Measurements from ENCODE around the gene CCDC183. TPM values are rescaled to one million over a fixed set of nuclear protein-coding genes. Genes with fewer than 3 reads are reported as not detected.

The CCDC183 gene
- polyA plus RNA-seq, 1 donor from 2014 or later = 5.5 TPM

DNA sequence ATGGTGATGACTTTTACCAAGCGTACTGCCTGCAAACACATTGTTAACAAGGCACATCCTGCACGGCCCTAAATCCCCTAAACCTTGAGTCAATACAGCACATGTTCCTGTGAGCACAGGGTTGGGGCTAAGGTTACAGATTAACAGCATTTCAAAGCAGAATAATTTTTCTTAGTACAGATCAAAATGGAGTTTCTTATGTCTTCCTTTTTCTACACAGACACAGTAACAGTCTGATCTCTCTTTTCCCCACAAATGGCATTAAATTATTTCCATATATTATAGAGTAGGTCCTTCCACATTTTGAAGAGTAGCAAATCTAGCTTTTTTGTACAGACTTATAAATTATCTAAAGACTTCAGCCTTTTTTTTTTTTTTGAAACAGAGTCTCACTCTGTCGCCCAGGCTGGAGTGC lies 6.6 kb upstream of the CCDC183 start:
- H3K79me2 ChIP-seq (replicated peaks; ENCODE audit: insufficient read depth, low read length) = no peaks in the 10 kb centered on the region
- TF ChIP-seq TAF1 (IDR thresholded peaks at IDR 0.05; ENCODE audit: low read depth) (no peak), MXI1 (conservative IDR thresholded peaks at IDR 0.05; ENCODE audit: poor library complexity, severe bottlenecking) (no peak), EP300 (conservative IDR thresholded peaks at IDR 0.05; ENCODE audit: poor library complexity, severe bottlenecking) (no peak), SMC3 (conservative IDR thresholded peaks at IDR 0.05; ENCODE audit: poor library complexity) (no peak), EZH2 (IDR thresholded peaks at IDR 0.05; ENCODE audit: borderline replicate concordance, insufficient read depth, low read length, poor library complexity, severe bottlenecking) (no peak), POLR2AphosphoS5 (IDR thresholded peaks at IDR 0.05) (no peak)
- TF ChIP-seq, protein P1, sequence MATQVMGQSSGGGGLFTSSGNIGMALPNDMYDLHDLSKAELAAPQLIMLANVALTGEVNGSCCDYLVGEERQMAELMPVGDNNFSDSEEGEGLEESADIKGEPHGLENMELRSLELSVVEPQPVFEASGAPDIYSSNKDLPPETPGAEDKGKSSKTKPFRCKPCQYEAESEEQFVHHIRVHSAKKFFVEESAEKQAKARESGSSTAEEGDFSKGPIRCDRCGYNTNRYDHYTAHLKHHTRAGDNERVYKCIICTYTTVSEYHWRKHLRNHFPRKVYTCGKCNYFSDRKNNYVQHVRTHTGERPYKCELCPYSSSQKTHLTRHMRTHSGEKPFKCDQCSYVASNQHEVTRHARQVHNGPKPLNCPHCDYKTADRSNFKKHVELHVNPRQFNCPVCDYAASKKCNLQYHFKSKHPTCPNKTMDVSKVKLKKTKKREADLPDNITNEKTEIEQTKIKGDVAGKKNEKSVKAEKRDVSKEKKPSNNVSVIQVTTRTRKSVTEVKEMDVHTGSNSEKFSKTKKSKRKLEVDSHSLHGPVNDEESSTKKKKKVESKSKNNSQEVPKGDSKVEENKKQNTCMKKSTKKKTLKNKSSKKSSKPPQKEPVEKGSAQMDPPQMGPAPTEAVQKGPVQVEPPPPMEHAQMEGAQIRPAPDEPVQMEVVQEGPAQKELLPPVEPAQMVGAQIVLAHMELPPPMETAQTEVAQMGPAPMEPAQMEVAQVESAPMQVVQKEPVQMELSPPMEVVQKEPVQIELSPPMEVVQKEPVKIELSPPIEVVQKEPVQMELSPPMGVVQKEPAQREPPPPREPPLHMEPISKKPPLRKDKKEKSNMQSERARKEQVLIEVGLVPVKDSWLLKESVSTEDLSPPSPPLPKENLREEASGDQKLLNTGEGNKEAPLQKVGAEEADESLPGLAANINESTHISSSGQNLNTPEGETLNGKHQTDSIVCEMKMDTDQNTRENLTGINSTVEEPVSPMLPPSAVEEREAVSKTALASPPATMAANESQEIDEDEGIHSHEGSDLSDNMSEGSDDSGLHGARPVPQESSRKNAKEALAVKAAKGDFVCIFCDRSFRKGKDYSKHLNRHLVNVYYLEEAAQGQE (IDR thresholded peaks at IDR 0.05; ENCODE audit: borderline replicate concordance) = no peak
- TF ChIP-seq, protein P2, sequence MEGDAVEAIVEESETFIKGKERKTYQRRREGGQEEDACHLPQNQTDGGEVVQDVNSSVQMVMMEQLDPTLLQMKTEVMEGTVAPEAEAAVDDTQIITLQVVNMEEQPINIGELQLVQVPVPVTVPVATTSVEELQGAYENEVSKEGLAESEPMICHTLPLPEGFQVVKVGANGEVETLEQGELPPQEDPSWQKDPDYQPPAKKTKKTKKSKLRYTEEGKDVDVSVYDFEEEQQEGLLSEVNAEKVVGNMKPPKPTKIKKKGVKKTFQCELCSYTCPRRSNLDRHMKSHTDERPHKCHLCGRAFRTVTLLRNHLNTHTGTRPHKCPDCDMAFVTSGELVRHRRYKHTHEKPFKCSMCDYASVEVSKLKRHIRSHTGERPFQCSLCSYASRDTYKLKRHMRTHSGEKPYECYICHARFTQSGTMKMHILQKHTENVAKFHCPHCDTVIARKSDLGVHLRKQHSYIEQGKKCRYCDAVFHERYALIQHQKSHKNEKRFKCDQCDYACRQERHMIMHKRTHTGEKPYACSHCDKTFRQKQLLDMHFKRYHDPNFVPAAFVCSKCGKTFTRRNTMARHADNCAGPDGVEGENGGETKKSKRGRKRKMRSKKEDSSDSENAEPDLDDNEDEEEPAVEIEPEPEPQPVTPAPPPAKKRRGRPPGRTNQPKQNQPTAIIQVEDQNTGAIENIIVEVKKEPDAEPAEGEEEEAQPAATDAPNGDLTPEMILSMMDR (IDR thresholded peaks at IDR 0.05; ENCODE audit: poor library complexity, severe bottlenecking) = no peak
- H3K36me3 ChIP-seq (ENCODE audit: insufficient read depth, low read length) = no peaks in the 10 kb centered on the region
- no peaks in the 10 kb centered on the region for H3K9me3 ChIP-seq (ENCODE audit: low read length)
- H4K20me1 ChIP-seq (ENCODE audit: insufficient read depth) = no peaks in the 10 kb centered on the region
- H3K9me2 ChIP-seq (ENCODE audit: insufficient read depth, low read length) = no peaks in the 10 kb centered on the region
- H3K27ac ChIP-seq (ENCODE audit: low read length) = no peak overlapping the region
- H3K27me3 ChIP-seq (ENCODE audit: insufficient read depth, low read depth, low read length) = no peaks in the 10 kb centered on the region
- no peak overlapping the region for H3K9ac ChIP-seq (ENCODE audit: low read length)
- H3K4me2 ChIP-seq (ENCODE audit: low read length) = no peak overlapping the region
- H3K4me3 ChIP-seq (ENCODE audit: low read length) = no peak overlapping the region
- no peak overlapping the region for H2AFZ ChIP-seq (ENCODE audit: low read depth, low read length)
- peaks cover 3% of the 10 kb centered on the region for H3F3A ChIP-seq (ENCODE audit: insufficient read depth, low read length, poor library complexity, severe bottlenecking)

DNA sequence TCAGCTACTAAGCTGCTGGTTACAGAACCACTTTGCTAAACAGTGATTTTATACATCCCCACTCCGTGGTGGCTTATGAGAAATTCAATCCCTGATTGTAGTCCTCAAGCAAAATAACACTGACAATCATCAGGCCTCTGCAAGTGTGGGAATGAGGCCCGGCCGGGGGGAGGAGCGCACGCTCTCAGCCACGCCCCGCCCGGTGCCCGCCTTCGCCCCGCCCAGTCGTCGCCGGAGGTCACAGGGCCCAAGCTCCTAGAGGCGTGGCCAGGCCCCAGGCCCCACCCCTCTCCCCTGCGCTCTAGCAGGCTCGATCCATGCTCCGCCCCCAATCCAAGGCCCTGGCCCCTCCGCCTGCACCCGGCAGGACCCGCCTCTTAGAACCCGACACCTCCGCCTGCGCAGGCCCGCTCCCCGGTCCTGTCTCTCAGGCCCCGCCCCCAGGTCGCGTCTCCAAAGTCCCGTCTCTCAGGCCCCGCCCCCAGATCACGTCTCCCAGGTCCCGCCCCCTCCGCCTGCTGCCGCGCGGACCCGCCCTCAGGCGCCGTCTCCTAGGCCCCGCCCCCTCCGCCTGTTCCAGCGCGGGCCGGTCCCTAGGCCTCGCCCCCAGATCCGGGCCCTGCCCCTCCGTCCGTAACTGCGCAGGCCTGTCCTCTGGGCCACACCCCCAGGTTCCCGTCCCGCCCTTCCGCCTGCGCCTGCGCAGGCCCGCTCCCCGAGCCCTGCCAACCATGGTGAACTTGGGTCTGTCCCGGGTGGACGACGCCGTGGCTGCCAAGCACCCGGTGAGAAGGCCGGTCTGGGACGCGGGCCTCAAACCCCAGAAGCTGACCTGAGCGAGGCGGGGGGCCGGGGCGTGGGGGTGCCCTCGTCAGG lies 5.3 kb upstream of the CCDC183 start, which contains the start of gene TMEM141:
Gene TMEM141 (plus strand): TSS at position 705 of the 876 bp plus-strand sequence. CDS start 27 bp downstream, at position 732.
- Histone ChIP-seq H3K9ac (ENCODE audit: low read length) (peak within 1 kb of the TSS; percentile 74), H3K9me2 (ENCODE audit: insufficient read depth, low read length) (no peaks in the 10 kb centered on the region), H3K9me3 (ENCODE audit: low read length) (no peaks in the 10 kb centered on the region), H3F3A (ENCODE audit: insufficient read depth, low read length, poor library complexity, severe bottlenecking) (peaks cover 3% of the 10 kb centered on the region), H2AFZ (ENCODE audit: low read depth, low read length) (peak within 1 kb of the TSS; percentile 85), H4K20me1 (ENCODE audit: insufficient read depth) (no peaks in the 10 kb centered on the region), H3K27ac (ENCODE audit: low read length) (peak within 1 kb of the TSS; percentile 66), H3K4me3 (ENCODE audit: low read length) (peak within 1 kb of the TSS; percentile 85), H3K79me2 (replicated peaks; ENCODE audit: insufficient read depth, low read length) (no peaks in the 10 kb centered on the region), H3K27me3 (ENCODE audit: insufficient read depth, low read depth, low read length) (no peaks in the 10 kb centered on the region), H3K4me2 (ENCODE audit: low read length) (peak within 1 kb of the TSS; percentile 52), H3K36me3 (ENCODE audit: insufficient read depth, low read length) (no peaks in the 10 kb centered on the region)
- peak; percentile 22 for TF ChIP-seq MXI1 (conservative IDR thresholded peaks at IDR 0.05; ENCODE audit: poor library complexity, severe bottlenecking)
- TF ChIP-seq, protein P2 (IDR thresholded peaks at IDR 0.05; ENCODE audit: poor library complexity, severe bottlenecking) = no peak
- TF ChIP-seq TAF1 (IDR thresholded peaks at IDR 0.05; ENCODE audit: low read depth) = peak; percentile 54
- TF ChIP-seq POLR2AphosphoS5 (IDR thresholded peaks at IDR 0.05) = peak; percentile 80
- TF ChIP-seq EZH2 (IDR thresholded peaks at IDR 0.05; ENCODE audit: borderline replicate concordance, insufficient read depth, low read length, poor library complexity, severe bottlenecking) = no peak
- no peak for TF ChIP-seq SMC3 (conservative IDR thresholded peaks at IDR 0.05; ENCODE audit: poor library complexity)
- TF ChIP-seq, protein P1 (IDR thresholded peaks at IDR 0.05; ENCODE audit: borderline replicate concordance) = no peak
- TF ChIP-seq RAD21 (conservative IDR thresholded peaks at IDR 0.05) = no peak
- no peak for TF ChIP-seq EP300 (conservative IDR thresholded peaks at IDR 0.05; ENCODE audit: poor library complexity, severe bottlenecking)

All from neural cell (in vitro differentiated cells).